Smooth muscle cell (in vitro differentiated cells): ENCODE measurements around the gene RHOT2. TPM values are rescaled to one million over a fixed set of nuclear protein-coding genes. Genes with fewer than 3 reads are reported as not detected.

ENCODE experiments used
- DNase-seq: peaks from one replicate; lab custom pipeline; 2025; ENCODE audit not compliant: unreplicated experiment; lab: John Stamatoyannopoulos, UW
- H2AFZ ChIP-seq: fragments of 200-600 bp; sonication (generic); 2 replicates; pipeline ENCODE4 v1.6.0; 2016; ENCODE audit warnings: antibody characterized with exemption, low read depth, mild to moderate bottlenecking
- H3F3A ChIP-seq: fragments of 200-600 bp; sonication (generic); 2 replicates; pipeline ENCODE4 v1.6.0; 2017; ENCODE audit warnings: antibody characterized with exemption, low read depth
- H3K27ac ChIP-seq: fragments of 200-600 bp; sonication (generic); 2 replicates; pipeline ENCODE4 v1.5.1; 2016; ENCODE audit warnings: low read depth, mild to moderate bottlenecking
- H3K27me3 ChIP-seq: fragments of 200-600 bp; sonication (generic); 2 replicates; pipeline ENCODE4 v1.6.1; 2016; ENCODE audit warnings: low read depth, mild to moderate bottlenecking
- H3K36me3 ChIP-seq: fragments of 200-600 bp; sonication (generic); 2 replicates; pipeline ENCODE4 v1.5.1; 2016; ENCODE audit warnings: low read depth
- H3K4me1 ChIP-seq: fragments of 200-600 bp; sonication (generic); 2 replicates; pipeline ENCODE4 v1.5.1; 2016; ENCODE audit warnings: low read depth
- H3K4me2 ChIP-seq: fragments of 200-600 bp; sonication (generic); 2 replicates; pipeline ENCODE4 v1.6.0; 2016; ENCODE audit warnings: mild to moderate bottlenecking
- H3K4me3 ChIP-seq: fragments of 200-600 bp; sonication (generic); 2 replicates; pipeline ENCODE4 v1.5.1; 2016; ENCODE audit warnings: mild to moderate bottlenecking
- H3K79me2 ChIP-seq: fragments of 200-600 bp; sonication (generic); 2 replicates; pipeline ENCODE4 v1.6.0; 2016; ENCODE audit warnings: low read depth, mild to moderate bottlenecking
- H3K9ac ChIP-seq: fragments of 200-600 bp; sonication (generic); 2 replicates; pipeline ENCODE4 v1.6.0; 2016; ENCODE audit warnings: low read depth
- H3K9me3 ChIP-seq: fragments of 200-600 bp; sonication (generic); replicated peaks from 2 replicates; pipeline ENCODE4 v1.5.1; 2016; ENCODE audit warnings: low read depth
- H4K20me1 ChIP-seq: fragments of 200-600 bp; sonication (generic); 2 replicates; pipeline ENCODE4 v1.6.0; 2016; ENCODE audit warnings: low read depth
- WGBS: methylation state at CpG from one replicate; pipeline ENCODE4 v1.1.7; 2016; ENCODE audit warnings: low lambda C conversion rate; 5-methylcytosine and 5-hydroxymethylcytosine counted together
- polyA plus RNA-seq: library from polyadenylated mRNA; unstranded; fragments of >200 nt; fragmentation: Nextera tagmentation; extraction: Ambion mirVana; gene quantifications from 2 replicates; pipeline ENCODE4 v1.2.1, GENCODE V29; 2016
- total RNA-seq: library from RNA; depleted of rRNA; stranded (reverse); fragments of >200 nt; gene quantifications from 2 replicates; pipeline ENCODE4 v1.2.3, GENCODE V29; 2014
- TF ChIP-seq, protein P1 (sequence below): fragments of 200-600 bp; sonication (generic); IDR thresholded peaks from 2 replicates; pipeline ENCODE4 v1.5.1; 2017; ENCODE audit warnings: borderline replicate concordance, mild to moderate bottlenecking, antibody characterized with exemption; ENCODE audit not compliant: insufficient read depth, poor library complexity, severe bottlenecking

The RHOT2 gene
- total and polyA plus RNA-seq, 2 experiments from 2014 or later, result 41.4 to 148 TPM

DNA sequence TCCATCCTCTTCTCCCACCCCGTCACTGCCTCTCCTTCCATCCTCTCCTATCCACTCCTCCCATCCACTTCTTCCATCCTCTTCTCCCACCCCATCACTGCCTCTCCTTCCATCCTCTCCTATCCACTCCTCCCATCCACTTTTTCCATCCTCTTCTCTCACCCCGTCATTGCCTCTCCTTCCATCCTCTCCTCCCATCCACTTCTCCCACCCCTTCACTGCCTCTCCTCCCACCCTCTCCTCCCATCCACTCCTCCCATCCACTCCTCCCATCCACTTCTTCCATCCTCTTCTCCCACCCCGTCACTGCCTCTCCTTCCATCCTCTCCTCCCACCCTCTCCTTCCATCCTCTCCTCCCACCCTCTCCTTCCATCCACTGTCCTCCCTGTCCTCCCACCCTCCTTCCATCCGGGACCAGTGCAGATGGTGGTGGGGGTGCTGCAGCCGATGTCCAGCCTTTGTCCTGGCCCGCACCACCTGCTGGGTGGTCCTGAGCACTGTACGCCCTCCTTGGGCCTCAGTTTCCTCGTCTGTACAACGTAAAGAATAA, 36.0 kb upstream of the RHOT2 start:
- H3K27me3 ChIP-seq, result no peaks in the 10 kb centered on the region
- H3K9me3 ChIP-seq, result no peaks in the 10 kb centered on the region
- H3K4me3 ChIP-seq, result no peak overlapping the region
- peaks cover 11% of the 10 kb centered on the region for H4K20me1 ChIP-seq
- DNase-seq, result no peak
- H2AFZ ChIP-seq, result no peak overlapping the region
- H3K4me2 ChIP-seq, result no peak overlapping the region
- H3K36me3 ChIP-seq, result no peaks in the 10 kb centered on the region
- no peak overlapping the region for H3K27ac ChIP-seq
- no peak overlapping the region for H3K9ac ChIP-seq
- WGBS, result 85% methylated on average over 7 of the region's 9 CpGs
- peaks cover 25% of the 10 kb centered on the region for H3K4me1 ChIP-seq
- peaks cover 8% of the 10 kb centered on the region for H3F3A ChIP-seq
- H3K79me2 ChIP-seq, result peaks cover 10% of the 10 kb centered on the region
- TF ChIP-seq, protein P1, sequence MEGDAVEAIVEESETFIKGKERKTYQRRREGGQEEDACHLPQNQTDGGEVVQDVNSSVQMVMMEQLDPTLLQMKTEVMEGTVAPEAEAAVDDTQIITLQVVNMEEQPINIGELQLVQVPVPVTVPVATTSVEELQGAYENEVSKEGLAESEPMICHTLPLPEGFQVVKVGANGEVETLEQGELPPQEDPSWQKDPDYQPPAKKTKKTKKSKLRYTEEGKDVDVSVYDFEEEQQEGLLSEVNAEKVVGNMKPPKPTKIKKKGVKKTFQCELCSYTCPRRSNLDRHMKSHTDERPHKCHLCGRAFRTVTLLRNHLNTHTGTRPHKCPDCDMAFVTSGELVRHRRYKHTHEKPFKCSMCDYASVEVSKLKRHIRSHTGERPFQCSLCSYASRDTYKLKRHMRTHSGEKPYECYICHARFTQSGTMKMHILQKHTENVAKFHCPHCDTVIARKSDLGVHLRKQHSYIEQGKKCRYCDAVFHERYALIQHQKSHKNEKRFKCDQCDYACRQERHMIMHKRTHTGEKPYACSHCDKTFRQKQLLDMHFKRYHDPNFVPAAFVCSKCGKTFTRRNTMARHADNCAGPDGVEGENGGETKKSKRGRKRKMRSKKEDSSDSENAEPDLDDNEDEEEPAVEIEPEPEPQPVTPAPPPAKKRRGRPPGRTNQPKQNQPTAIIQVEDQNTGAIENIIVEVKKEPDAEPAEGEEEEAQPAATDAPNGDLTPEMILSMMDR, result no peak

DNA sequence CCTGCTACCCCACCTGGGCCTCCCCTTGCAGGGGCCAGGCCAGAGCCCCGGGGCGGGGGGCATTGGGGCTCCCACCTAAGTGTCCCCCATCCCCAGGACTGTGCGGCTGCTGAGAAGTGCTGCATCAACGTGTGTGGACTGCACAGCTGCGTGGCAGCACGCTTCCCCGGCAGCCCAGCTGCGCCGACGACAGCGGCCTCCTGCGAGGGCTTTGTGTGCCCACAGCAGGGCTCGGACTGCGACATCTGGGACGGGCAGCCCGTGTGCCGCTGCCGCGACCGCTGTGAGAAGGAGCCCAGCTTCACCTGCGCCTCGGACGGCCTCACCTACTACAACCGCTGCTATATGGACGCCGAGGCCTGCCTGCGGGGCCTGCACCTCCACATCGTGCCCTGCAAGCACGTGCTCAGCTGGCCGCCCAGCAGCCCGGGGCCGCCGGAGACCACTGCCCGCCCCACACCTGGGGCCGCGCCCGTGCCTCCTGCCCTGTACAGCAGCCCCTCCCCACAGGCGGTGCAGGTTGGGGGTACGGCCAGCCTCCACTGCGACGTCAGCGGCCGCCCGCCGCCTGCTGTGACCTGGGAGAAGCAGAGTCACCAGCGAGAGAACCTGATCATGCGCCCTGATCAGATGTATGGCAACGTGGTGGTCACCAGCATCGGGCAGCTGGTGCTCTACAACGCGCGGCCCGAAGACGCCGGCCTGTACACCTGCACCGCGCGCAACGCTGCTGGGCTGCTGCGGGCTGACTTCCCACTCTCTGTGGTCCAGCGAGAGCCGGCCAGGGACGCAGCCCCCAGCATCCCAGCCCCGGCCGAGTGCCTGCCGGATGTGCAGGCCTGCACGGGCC, 35.2 kb upstream of the RHOT2 start:
- Histone ChIP-seq H3K4me1 (peaks cover 30% of the 10 kb centered on the region), H4K20me1 (peaks cover 11% of the 10 kb centered on the region), H3K27me3 (no peaks in the 10 kb centered on the region), H3K4me3 (no peak overlapping the region), H3K4me2 (no peak overlapping the region), H3K36me3 (no peaks in the 10 kb centered on the region), H3K9me3 (no peaks in the 10 kb centered on the region), H2AFZ (no peak overlapping the region), H3F3A (peaks cover 8% of the 10 kb centered on the region), H3K27ac (no peak overlapping the region), H3K79me2 (peaks cover 10% of the 10 kb centered on the region), H3K9ac (no peak overlapping the region)
- DNase-seq, result no peak
- TF ChIP-seq, protein P1, result no peak
- WGBS, result 98% methylated on average over 64 of the region's 67 CpGs

DNA sequence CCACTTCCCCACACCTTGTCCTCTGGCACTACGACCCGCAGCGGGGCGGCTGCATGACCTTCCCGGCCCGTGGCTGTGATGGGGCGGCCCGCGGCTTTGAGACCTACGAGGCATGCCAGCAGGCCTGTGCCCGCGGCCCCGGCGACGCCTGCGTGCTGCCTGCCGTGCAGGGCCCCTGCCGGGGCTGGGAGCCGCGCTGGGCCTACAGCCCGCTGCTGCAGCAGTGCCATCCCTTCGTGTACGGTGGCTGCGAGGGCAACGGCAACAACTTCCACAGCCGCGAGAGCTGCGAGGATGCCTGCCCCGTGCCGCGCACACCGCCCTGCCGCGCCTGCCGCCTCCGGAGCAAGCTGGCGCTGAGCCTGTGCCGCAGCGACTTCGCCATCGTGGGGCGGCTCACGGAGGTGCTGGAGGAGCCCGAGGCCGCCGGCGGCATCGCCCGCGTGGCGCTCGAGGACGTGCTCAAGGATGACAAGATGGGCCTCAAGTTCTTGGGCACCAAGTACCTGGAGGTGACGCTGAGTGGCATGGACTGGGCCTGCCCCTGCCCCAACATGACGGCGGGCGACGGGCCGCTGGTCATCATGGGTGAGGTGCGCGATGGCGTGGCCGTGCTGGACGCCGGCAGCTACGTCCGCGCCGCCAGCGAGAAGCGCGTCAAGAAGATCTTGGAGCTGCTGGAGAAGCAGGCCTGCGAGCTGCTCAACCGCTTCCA, 34.4 kb upstream of the RHOT2 start:
- Histone ChIP-seq H3K79me2 (peaks cover 10% of the 10 kb centered on the region), H2AFZ (no peak overlapping the region), H3K36me3 (no peaks in the 10 kb centered on the region), H3K9ac (no peak overlapping the region), H3K4me2 (no peak overlapping the region), H3K4me1 (peaks cover 34% of the 10 kb centered on the region), H3K27me3 (no peaks in the 10 kb centered on the region), H3K4me3 (no peak overlapping the region), H3K9me3 (no peaks in the 10 kb centered on the region), H3F3A (peaks cover 8% of the 10 kb centered on the region), H4K20me1 (peaks cover 11% of the 10 kb centered on the region), H3K27ac (no peak overlapping the region)
- WGBS, result 99% methylated on average over 56 of the region's 74 CpGs
- TF ChIP-seq, protein P1, result no peak
- DNase-seq, result no peak
